Gastrocnemius medialis (tissue), 4 donors: ENCODE data around the gene RNGTT. TPM values are rescaled to one million over a fixed set of nuclear protein-coding genes. Genes with fewer than 3 reads are reported as not detected.

ENCODE experiments used
- ATAC-seq, 2 donors: fragments of 150-250 bp; one replicate each; pipeline ENCODE4 v1.9.1; 2016
- DNase-seq, 2 donors: peaks; one replicate each; pipeline ENCODE4 v3.0.0-alpha.2; 2019
- H3K27ac ChIP-seq, 4 donors: fragments of 200-600 bp; sonication (generic); 1 replicate in 1 of 4; 2 replicates in 3 of 4; pipeline ENCODE4 v1.5.1; 2016 to 2018; ENCODE audit warnings: mild to moderate bottlenecking in 2 of 4, moderate library complexity in 1 of 4
- H3K27me3 ChIP-seq, 3 donors: fragments of 200-600 bp; sonication (generic) in 2 of 3; 1 replicate in 1 of 3; 2 replicates in 2 of 3; pipeline versions ENCODE4 v1.5.1 to v1.6.0; 2016 to 2019; ENCODE audit warnings: mild to moderate bottlenecking in 1 of 3, moderate library complexity in 1 of 3
- H3K36me3 ChIP-seq, 2 donors: fragments of 200-600 bp; sonication (generic) in 1 of 2; one replicate each; pipeline ENCODE4 v1.5.1; 2017 to 2018
- H3K4me1 ChIP-seq, 2 donors: fragments of 200-600 bp; sonication (generic) in 1 of 2; one replicate each; pipeline ENCODE4 v1.5.1; 2016 to 2017; ENCODE audit warnings: mild to moderate bottlenecking in 2 of 2
- H3K4me3 ChIP-seq, 4 donors: fragments of 200-600 bp; sonication (generic) in 3 of 4; 1 replicate in 1 of 4; 2 replicates in 3 of 4; pipeline ENCODE4 v1.5.1; 2016 to 2019; ENCODE audit warnings: mild to moderate bottlenecking in 2 of 4
- H3K9me3 ChIP-seq, 3 donors: fragments of 200-600 bp; sonication (generic) in 2 of 3; 1 replicate in 1 of 3; 2 replicates in 2 of 3; pipeline ENCODE4 v1.5.1; 2016 to 2019
- POLR2A ChIP-seq, 2 donors: fragments of 450-650 bp; IDR thresholded peaks; one replicate each; pipeline ENCODE4 v1.6.1; 2017; ENCODE audit warnings: antibody characterized with exemption in 2 of 2, mild to moderate bottlenecking in 2 of 2, moderate library complexity in 2 of 2
- in situ Hi-C, 4 donors: fragments of 200-750 bp; cut with MboI; loops; one replicate each; pipeline versions ENCODE4 v1.15.0 to v1.8.0; 2017; ENCODE audit warnings: low sequenced_read_pairs in 4 of 4
- intact Hi-C: fragments of 100-400 bp; cut with DNase I; formaldehyde crosslinking; loops from one replicate; pipeline ENCODE4 v1.15.1; 2023; ENCODE audit warnings: low total_unique reads
- total RNA-seq, 4 donors: library from RNA; depleted of rRNA; stranded (reverse); fragments of >200 nt; gene quantifications; one replicate each; pipeline versions ENCODE4 v1.1.0 to v1.2.3, GENCODE V29; 2016
- TF ChIP-seq, protein P1 (sequence below), 5 experiments: fragments of 450-650 bp in 3 of 5; fragments of 200-600 bp in 2 of 5; sonication (generic) in 2 of 5; IDR thresholded peaks in 4 of 5; conservative IDR thresholded peaks in 1 of 5; 1 replicate in 4 of 5; 2 replicates in 1 of 5; pipeline ENCODE4 v1.5.1; 2016 to 2019; ENCODE audit warnings: antibody characterized with exemption in 5 of 5, mild to moderate bottlenecking in 3 of 5, moderate library complexity in 3 of 5

Gene RNGTT
- total RNA-seq, 4 donors from 2014 or later, result 4.9 to 11.3 (median 8.2) TPM

DNA sequence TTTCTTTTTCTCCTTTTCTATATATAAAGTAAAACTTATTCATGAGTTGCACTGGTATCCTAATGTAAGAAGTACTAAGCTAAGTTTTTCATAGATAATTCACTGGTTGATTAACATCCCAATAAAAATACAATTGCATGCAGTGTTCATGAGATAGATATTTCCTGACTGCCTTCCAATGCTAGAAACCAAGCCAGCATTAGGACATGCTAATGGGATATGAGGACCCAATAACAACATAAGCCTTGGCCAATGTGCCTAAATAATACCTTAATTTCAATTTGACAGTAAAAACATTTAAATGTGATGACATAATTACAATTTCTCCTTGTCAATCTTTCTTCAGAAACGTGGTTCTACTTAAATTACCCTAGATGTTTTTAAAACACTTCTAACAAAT lies 152.7 kb downstream of the RNGTT start:
- Histone ChIP-seq H3K36me3 (no peaks in the 10 kb centered on the region), H3K27ac (no peak overlapping the region), H3K4me3 (no peak overlapping the region), H3K4me1 (peaks cover 4 to 18% of the 10 kb centered on the region in 2 donors), H3K27me3 (no peaks in the 10 kb centered on the region), H3K9me3 (peaks cover 0 to 9% (median 0%) of the 10 kb centered on the region in 3 donors)
- ATAC-seq (no peak), DNase-seq (no peak)
- in situ Hi-C loops (no loop called here), intact Hi-C loops (no loop called here)
- TF ChIP-seq, protein P1, sequence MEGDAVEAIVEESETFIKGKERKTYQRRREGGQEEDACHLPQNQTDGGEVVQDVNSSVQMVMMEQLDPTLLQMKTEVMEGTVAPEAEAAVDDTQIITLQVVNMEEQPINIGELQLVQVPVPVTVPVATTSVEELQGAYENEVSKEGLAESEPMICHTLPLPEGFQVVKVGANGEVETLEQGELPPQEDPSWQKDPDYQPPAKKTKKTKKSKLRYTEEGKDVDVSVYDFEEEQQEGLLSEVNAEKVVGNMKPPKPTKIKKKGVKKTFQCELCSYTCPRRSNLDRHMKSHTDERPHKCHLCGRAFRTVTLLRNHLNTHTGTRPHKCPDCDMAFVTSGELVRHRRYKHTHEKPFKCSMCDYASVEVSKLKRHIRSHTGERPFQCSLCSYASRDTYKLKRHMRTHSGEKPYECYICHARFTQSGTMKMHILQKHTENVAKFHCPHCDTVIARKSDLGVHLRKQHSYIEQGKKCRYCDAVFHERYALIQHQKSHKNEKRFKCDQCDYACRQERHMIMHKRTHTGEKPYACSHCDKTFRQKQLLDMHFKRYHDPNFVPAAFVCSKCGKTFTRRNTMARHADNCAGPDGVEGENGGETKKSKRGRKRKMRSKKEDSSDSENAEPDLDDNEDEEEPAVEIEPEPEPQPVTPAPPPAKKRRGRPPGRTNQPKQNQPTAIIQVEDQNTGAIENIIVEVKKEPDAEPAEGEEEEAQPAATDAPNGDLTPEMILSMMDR (IDR thresholded peaks at IDR 0.05 in 4 of 5, conservative IDR thresholded peaks at IDR 0.05 in 1 of 5), result no peak
- no peak for TF ChIP-seq POLR2A (IDR thresholded peaks at IDR 0.05)

DNA sequence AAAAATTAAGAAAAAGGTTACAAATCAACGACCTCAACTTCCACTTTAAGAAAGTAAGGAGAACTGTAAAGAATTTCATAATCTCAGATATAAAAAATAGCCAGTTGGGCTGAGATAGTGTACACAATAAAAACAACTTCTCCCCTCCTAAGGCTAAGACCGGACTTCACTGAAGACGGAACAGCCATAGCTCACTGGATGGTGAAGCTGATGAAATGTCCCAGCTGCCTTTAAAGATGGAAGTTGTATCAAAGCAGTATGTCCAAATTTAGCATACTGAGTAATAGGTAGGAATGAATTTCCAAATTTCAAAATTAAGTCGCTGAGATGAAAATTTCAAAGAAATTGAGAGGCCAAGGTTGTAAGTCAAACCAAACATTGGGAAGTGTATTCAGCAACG lies 153.3 kb downstream of the RNGTT start:
- intact Hi-C loops, result no loop called here
- Histone ChIP-seq H3K4me1 (peaks cover 4 to 18% of the 10 kb centered on the region in 2 donors), H3K9me3 (peaks cover 0 to 9% (median 0%) of the 10 kb centered on the region in 3 donors), H3K4me3 (no peak overlapping the region), H3K27me3 (no peaks in the 10 kb centered on the region), H3K36me3 (no peaks in the 10 kb centered on the region), H3K27ac (no peak overlapping the region)
- DNase-seq (no peak), ATAC-seq (no peak)
- in situ Hi-C loops, result no loop called here
- TF ChIP-seq, protein P1 (IDR thresholded peaks at IDR 0.05 in 4 of 5, conservative IDR thresholded peaks at IDR 0.05 in 1 of 5), result no peak
- TF ChIP-seq POLR2A (IDR thresholded peaks at IDR 0.05), result no peak

DNA sequence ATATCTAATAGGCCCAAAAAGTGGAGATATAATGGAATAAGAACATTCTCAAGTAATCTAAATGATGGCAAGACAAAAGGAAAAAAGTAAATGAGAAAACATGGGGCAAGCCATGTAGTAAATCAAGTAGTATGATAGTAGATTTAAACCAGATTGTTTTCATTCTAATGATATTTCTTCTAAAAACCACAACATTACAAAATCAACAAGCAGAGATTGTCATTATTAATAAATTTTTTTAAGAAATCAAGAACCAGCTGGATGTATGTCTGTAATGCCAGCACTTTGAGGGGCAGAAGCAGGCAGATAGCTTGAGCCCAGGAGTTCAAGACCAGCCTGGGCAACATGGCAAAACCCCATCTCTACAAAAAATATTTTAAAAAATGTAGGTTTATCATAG lies 155.0 kb downstream of the RNGTT start:
- no peaks in the 10 kb centered on the region for H3K36me3 ChIP-seq
- H3K27ac ChIP-seq, result no peak overlapping the region
- peaks cover 0 to 9% (median 0%) of the 10 kb centered on the region in 3 donors for H3K9me3 ChIP-seq
- ATAC-seq (no peak), DNase-seq (no peak)
- in situ Hi-C loops (no loop called here), intact Hi-C loops (no loop called here)
- H3K27me3 ChIP-seq, result no peaks in the 10 kb centered on the region
- H3K4me3 ChIP-seq, result no peak overlapping the region
- peaks cover 4 to 10% of the 10 kb centered on the region in 2 donors for H3K4me1 ChIP-seq
- TF ChIP-seq, protein P1 (IDR thresholded peaks at IDR 0.05 in 4 of 5, conservative IDR thresholded peaks at IDR 0.05 in 1 of 5), result no peak
- TF ChIP-seq POLR2A (IDR thresholded peaks at IDR 0.05), result no peak

DNA sequence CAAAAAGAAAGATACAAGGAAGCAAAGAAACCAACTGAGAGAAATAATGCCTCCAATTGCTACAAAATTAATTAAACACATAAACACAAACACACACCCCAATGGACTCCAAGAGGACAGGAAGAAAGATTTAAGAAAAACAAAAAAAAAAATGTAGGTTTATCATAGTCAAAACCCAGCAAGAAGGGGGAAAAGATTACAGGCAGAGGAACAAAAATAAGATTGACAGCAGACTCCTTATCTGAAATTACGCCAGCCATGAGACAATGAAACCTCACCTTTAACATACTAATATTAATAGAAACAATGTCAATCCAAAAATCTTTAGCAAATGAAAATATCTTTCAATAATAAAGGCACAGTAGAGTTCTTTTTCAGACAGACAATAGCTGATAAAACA lies 155.8 kb downstream of the RNGTT start:
- Histone ChIP-seq H3K27me3 (no peaks in the 10 kb centered on the region), H3K4me1 (peaks cover 3 to 4% of the 10 kb centered on the region in 2 donors), H3K4me3 (no peak overlapping the region), H3K9me3 (peaks cover 0 to 9% (median 0%) of the 10 kb centered on the region in 3 donors), H3K27ac (no peak overlapping the region), H3K36me3 (no peaks in the 10 kb centered on the region)
- intact Hi-C loops (no loop called here), in situ Hi-C loops (no loop called here)
- ATAC-seq (no peak), DNase-seq (no peak)
- TF ChIP-seq, protein P1 (IDR thresholded peaks at IDR 0.05 in 4 of 5, conservative IDR thresholded peaks at IDR 0.05 in 1 of 5), result no peak
- no peak for TF ChIP-seq POLR2A (IDR thresholded peaks at IDR 0.05)

DNA sequence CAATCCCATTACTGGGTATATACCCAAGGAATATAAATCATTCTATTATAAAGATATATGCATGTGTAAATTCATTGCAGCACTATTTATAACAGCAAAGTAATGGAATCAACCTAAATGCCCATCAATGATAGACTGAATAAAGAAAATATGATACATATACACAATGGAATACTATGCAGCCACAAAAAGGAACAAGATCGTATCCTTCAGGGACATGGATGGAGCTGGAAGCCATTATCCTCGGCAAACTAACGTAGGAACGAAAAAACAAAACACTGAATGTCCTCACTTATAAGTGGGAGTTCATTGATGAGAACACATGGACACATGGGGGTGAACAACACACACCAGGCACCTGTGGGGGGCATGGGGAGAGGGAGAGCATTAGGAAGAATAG lies 156.7 kb downstream of the RNGTT start:
- intact Hi-C loops, result no loop called here
- in situ Hi-C loops, result no loop called here
- ATAC-seq, result no peak

More for the DNA sequence above, 156.7 kb downstream of the RNGTT start:
- Histone ChIP-seq H3K4me3 (no peak overlapping the region), H3K27ac (no peak overlapping the region), H3K4me1 (peaks cover 0 to 4% of the 10 kb centered on the region in 2 donors), H3K36me3 (no peaks in the 10 kb centered on the region), H3K27me3 (no peaks in the 10 kb centered on the region), H3K9me3 (peaks cover 0 to 9% (median 0%) of the 10 kb centered on the region in 3 donors)
- DNase-seq, result no peak
- TF ChIP-seq, protein P1 (IDR thresholded peaks at IDR 0.05 in 4 of 5, conservative IDR thresholded peaks at IDR 0.05 in 1 of 5), result no peak
- no peak for TF ChIP-seq POLR2A (IDR thresholded peaks at IDR 0.05)
